B cell (primary cell): ENCODE data around the gene BCHE. TPM values are rescaled to one million over a fixed set of nuclear protein-coding genes. Genes with fewer than 3 reads are reported as not detected.

Experiments
- ATAC-seq: fragments of 200-7000 bp; cut with Tn5 transposase; one replicate; pipeline ENCODE4 v1.10.0; 2021; ENCODE audit warnings: low read depth, mild to moderate bottlenecking, moderate number of reproducible peaks, moderate library complexity
- CTCF ChIA-PET: fragments of 350-600 bp; sonication (Branson Sonifier 250); formaldehyde crosslinking; loops from one replicate; lab custom pipeline; 2021; ENCODE audit warnings: antibody characterized with exemption, inconsistent platforms; lab: Charles Lee
- POLR2A ChIA-PET: fragments of 350-600 bp; sonication (Branson Sonifier 250); formaldehyde crosslinking; loops from one replicate; lab custom pipeline; 2021; ENCODE audit warnings: antibody characterized with exemption; lab: Charles Lee
- DNase-seq: peaks from one replicate; pipeline ENCODE4 v3.0.0; 2013
- H2AFZ ChIP-seq: 2 replicates; pipeline ENCODE4 v1.6.1; 2012; ENCODE audit warnings: mild to moderate bottlenecking, low read depth, low read length; ENCODE audit not compliant: insufficient read depth, poor library complexity, severe bottlenecking
- H3K27ac ChIP-seq, 2 donors: 1 replicate in 1 of 2; 2 replicates in 1 of 2; pipeline ENCODE4 v1.5.1; 2012 to 2013; ENCODE audit warnings: low read length in 2 of 2, mild to moderate bottlenecking in 2 of 2, moderate library complexity in 1 of 2
- H3K27me3 ChIP-seq, 4 experiments: fragments of 200-600 bp in 1 of 4; sonication (generic) in 1 of 4; replicated peaks in 1 of 4; 1 replicate in 2 of 4; 2 replicates in 2 of 4; pipeline versions ENCODE4 v1.6.1 to v1.7.0; 2013 to 2016; ENCODE audit warnings: low read length in 3 of 4, mild to moderate bottlenecking in 2 of 4, mixed read lengths in 1 of 4, moderate library complexity in 1 of 4; ENCODE audit not compliant: insufficient read depth in 4 of 4, control insufficient read depth in 3 of 4; ENCODE audit errors: control extremely low read depth in 1 of 4
- H3K36me3 ChIP-seq, 2 experiments: replicated peaks in 1 of 2; 1 replicate in 1 of 2; 2 replicates in 1 of 2; pipeline versions ENCODE4 v1.6.1 to v1.7.1; 2013; ENCODE audit warnings: low read length in 1 of 2; ENCODE audit not compliant: insufficient read depth in 2 of 2, control insufficient read depth in 1 of 2; ENCODE audit errors: control extremely low read depth in 1 of 2, extremely low read depth in 1 of 2
- H3K4me1 ChIP-seq, 2 donors: fragments of 200-600 bp in 1 of 2; sonication (generic) in 1 of 2; 1 replicate in 1 of 2; 2 replicates in 1 of 2; pipeline versions ENCODE4 v1.5.1 to v1.6.1; 2013 to 2017; ENCODE audit warnings: low read length in 2 of 2; ENCODE audit not compliant: control insufficient read depth in 2 of 2, insufficient read depth in 2 of 2
- H3K4me2 ChIP-seq: replicated peaks from 2 replicates; pipeline ENCODE3; 2012; ENCODE audit warnings: mild to moderate bottlenecking, low read depth, low read length; ENCODE audit not compliant: poor library complexity, severe bottlenecking
- H3K4me3 ChIP-seq, 5 experiments: fragments of 200-600 bp in 1 of 5; sonication (generic) in 1 of 5; 1 replicate in 3 of 5; 2 replicates in 2 of 5; pipeline versions ENCODE4 v1.5.1 to v1.7.0; 2011 to 2016; ENCODE audit warnings: low read length in 4 of 5, mild to moderate bottlenecking in 4 of 5, low read depth in 2 of 5, control low read depth in 1 of 5, moderate library complexity in 1 of 5; ENCODE audit not compliant: insufficient read depth in 1 of 5; ENCODE audit errors: control extremely low read depth in 1 of 5, extremely low read depth in 1 of 5
- H3K79me2 ChIP-seq: fragments of 200-600 bp; sonication (generic); one replicate; pipeline ENCODE4 v1.6.0; 2016; ENCODE audit warnings: low read length; ENCODE audit not compliant: control insufficient read depth, insufficient read depth
- H3K9ac ChIP-seq: fragments of 200-600 bp; sonication (generic); 2 replicates; pipeline ENCODE4 v1.6.1; 2017; ENCODE audit warnings: mild to moderate bottlenecking, low read length, moderate library complexity
- H3K9me3 ChIP-seq, 3 donors: one replicate each; pipeline versions ENCODE4 v1.6.1 to v1.7.1; 2013; ENCODE audit warnings: low read length in 2 of 3; ENCODE audit not compliant: control insufficient read depth in 2 of 3, insufficient read depth in 1 of 3; ENCODE audit errors: control extremely low read depth in 1 of 3
- H4K20me1 ChIP-seq: 2 replicates; pipeline ENCODE4 v1.6.0; 2012; ENCODE audit warnings: mild to moderate bottlenecking, low read length; ENCODE audit not compliant: insufficient read depth, control insufficient read depth, poor library complexity, severe bottlenecking
- H3K27ac Mint-ChIP-seq: one replicate; pipeline ENCODE4 v1.8.0; 2021; ENCODE audit warnings: mixed read lengths
- H3K27me3 Mint-ChIP-seq: one replicate; pipeline ENCODE4 v1.8.0; 2021; ENCODE audit warnings: mixed read lengths
- H3K4me1 Mint-ChIP-seq: one replicate; pipeline ENCODE4 v1.8.0; 2021; ENCODE audit warnings: mixed read lengths
- H3K4me3 Mint-ChIP-seq: one replicate; pipeline ENCODE4 v1.8.0; 2021; ENCODE audit warnings: mixed read lengths
- H3K9me3 Mint-ChIP-seq: one replicate; pipeline ENCODE4 v1.8.0; 2022; ENCODE audit warnings: mixed read lengths; ENCODE audit not compliant: insufficient read depth
- EZH2 ChIP-seq: IDR thresholded peaks from 2 replicates; pipeline ENCODE4 v1.6.1; 2012; ENCODE audit warnings: borderline replicate concordance, low read depth, mild to moderate bottlenecking, moderate library complexity, low read length; ENCODE audit not compliant: insufficient read depth, poor library complexity, severe bottlenecking
- WGBS: methylation state at CpG from one replicate; pipeline ENCODE4 v1.1.5; 2013; ENCODE audit warnings: missing lambda C conversion rate; ENCODE audit not compliant: insufficient coverage; 5-methylcytosine and 5-hydroxymethylcytosine counted together
- intact Hi-C: fragments of 100-400 bp; cut with micrococcal nuclease; formaldehyde crosslinking; loops from one replicate; pipeline ENCODE4 v1.10.0; 2022
- polyA plus RNA-seq: library from polyadenylated mRNA; depleted of rRNA; stranded (reverse); fragments of >200 nt; gene quantifications from 2 replicates; pipeline ENCODE4 v1.2.3, GENCODE V29; 2012
- total RNA-seq, 2 donors: library from RNA; stranded (reverse); fragments of 120-200 nt in 1 of 2; gene quantifications; 1 replicate in 1 of 2; 2 replicates in 1 of 2; pipeline versions ENCODE4 v1.2.3 to v1.2.4, GENCODE V29; 2013 to 2022
- TF ChIP-seq, protein P1 (sequence below): fragments of 200-600 bp; IDR thresholded peaks from one replicate; pipeline ENCODE4 v1.8.0; 2022; ENCODE audit warnings: antibody characterized with exemption, mild to moderate bottlenecking

Gene BCHE
- total and polyA plus RNA-seq, 2 donors (not counting 1 experiment from before 2014, with no cell fraction given): not detected

GRCh38 chr3:165748094-165748493, 89.1 kb downstream of the BCHE start:
- Histone ChIP-seq H3K4me1 (no peaks in the 10 kb centered on the region), H3K4me2 (no peak overlapping the region), H4K20me1 (no peaks in the 10 kb centered on the region), H3K9ac (no peak overlapping the region), H3K36me3 (no peaks in the 10 kb centered on the region), H3K4me3 (no peak overlapping the region), H3K27ac (no peak overlapping the region), H3K9me3 (peaks cover 0 to 7% (median 0%) of the 10 kb centered on the region in 3 donors), H3K27me3 (no peaks in the 10 kb centered on the region), H2AFZ (no peak overlapping the region), H3K79me2 (no peaks in the 10 kb centered on the region)
- ATAC-seq: no peak
- intact Hi-C loops: no loop called here
- no peak for DNase-seq
- TF ChIP-seq EZH2: no peak
- TF ChIP-seq, protein P1, sequence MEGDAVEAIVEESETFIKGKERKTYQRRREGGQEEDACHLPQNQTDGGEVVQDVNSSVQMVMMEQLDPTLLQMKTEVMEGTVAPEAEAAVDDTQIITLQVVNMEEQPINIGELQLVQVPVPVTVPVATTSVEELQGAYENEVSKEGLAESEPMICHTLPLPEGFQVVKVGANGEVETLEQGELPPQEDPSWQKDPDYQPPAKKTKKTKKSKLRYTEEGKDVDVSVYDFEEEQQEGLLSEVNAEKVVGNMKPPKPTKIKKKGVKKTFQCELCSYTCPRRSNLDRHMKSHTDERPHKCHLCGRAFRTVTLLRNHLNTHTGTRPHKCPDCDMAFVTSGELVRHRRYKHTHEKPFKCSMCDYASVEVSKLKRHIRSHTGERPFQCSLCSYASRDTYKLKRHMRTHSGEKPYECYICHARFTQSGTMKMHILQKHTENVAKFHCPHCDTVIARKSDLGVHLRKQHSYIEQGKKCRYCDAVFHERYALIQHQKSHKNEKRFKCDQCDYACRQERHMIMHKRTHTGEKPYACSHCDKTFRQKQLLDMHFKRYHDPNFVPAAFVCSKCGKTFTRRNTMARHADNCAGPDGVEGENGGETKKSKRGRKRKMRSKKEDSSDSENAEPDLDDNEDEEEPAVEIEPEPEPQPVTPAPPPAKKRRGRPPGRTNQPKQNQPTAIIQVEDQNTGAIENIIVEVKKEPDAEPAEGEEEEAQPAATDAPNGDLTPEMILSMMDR: no peak
- ChIA-PET CTCF (no interaction called here), POLR2A (no interaction called here)
- no peak overlapping the region for H3K4me3 Mint-ChIP-seq
- no peak overlapping the region for H3K27ac Mint-ChIP-seq
- no CpG with 5 or more reads among the region's 2 CpGs for WGBS
- no peaks in the 10 kb centered on the region for H3K27me3 Mint-ChIP-seq
- no peaks in the 10 kb centered on the region for H3K4me1 Mint-ChIP-seq
- H3K9me3 Mint-ChIP-seq: no peaks in the 10 kb centered on the region

GRCh38 chr3:165746874-165747273, 90.3 kb downstream of the BCHE start:
- POLR2A ChIA-PET: no interaction called here
- Histone ChIP-seq H3K9me3 (peaks cover 0 to 7% (median 0%) of the 10 kb centered on the region in 3 donors), H4K20me1 (no peaks in the 10 kb centered on the region), H3K4me3 (no peak overlapping the region), H3K4me1 (no peaks in the 10 kb centered on the region), H3K27me3 (no peaks in the 10 kb centered on the region), H2AFZ (no peak overlapping the region), H3K36me3 (no peaks in the 10 kb centered on the region), H3K27ac (no peak overlapping the region), H3K9ac (no peak overlapping the region), H3K79me2 (no peaks in the 10 kb centered on the region), H3K4me2 (no peak overlapping the region)
- intact Hi-C loops: no loop called here
- H3K27ac Mint-ChIP-seq: no peak overlapping the region
- no peak overlapping the region for H3K4me3 Mint-ChIP-seq
- H3K4me1 Mint-ChIP-seq: no peaks in the 10 kb centered on the region
- H3K27me3 Mint-ChIP-seq: no peaks in the 10 kb centered on the region
- H3K9me3 Mint-ChIP-seq: peaks cover 3% of the 10 kb centered on the region
- DNase-seq (no peak), ATAC-seq (no peak)
- TF ChIP-seq, protein P1: no peak
- no peak for TF ChIP-seq EZH2
- WGBS: no CpG with 5 or more reads among the region's 2 CpGs
- CTCF ChIA-PET: no interaction called here
